Left ventricle myocardium inferior (tissue), 1 donor: Measurements from ENCODE around the gene ZNHIT1. TPM values are rescaled to one million over a fixed set of nuclear protein-coding genes. Genes with fewer than 3 reads are reported as not detected.
"Not testable (repeated sequence)": the region's sequence is repeated elsewhere in the genome, so short reads cannot be mapped to it uniquely, and the experiment has no call there.

Source experiments
- DNase-seq: peaks from one replicate; pipeline ENCODE4 v3.0.0-alpha.2; 2020
- H3K27ac ChIP-seq: fragments of 200-600 bp; replicated peaks from 2 replicates; pipeline ENCODE4 v1.8.0; 2021
- H3K27me3 ChIP-seq: fragments of 200-600 bp; 2 replicates; pipeline ENCODE4 v1.8.0; 2021; ENCODE audit warnings: low read depth
- H3K36me3 ChIP-seq: fragments of 200-600 bp; 2 replicates; pipeline ENCODE4 v1.8.0; 2021
- H3K4me1 ChIP-seq: fragments of 200-600 bp; 2 replicates; pipeline ENCODE4 v1.8.0; 2021
- H3K4me3 ChIP-seq: fragments of 200-600 bp; 2 replicates; pipeline ENCODE4 v1.8.0; 2021; ENCODE audit warnings: mild to moderate bottlenecking, moderate library complexity
- H3K9me3 ChIP-seq: fragments of 200-600 bp; replicated peaks from 2 replicates; pipeline ENCODE4 v1.8.0; 2021
- CTCF ChIP-seq: fragments of 200-600 bp; IDR thresholded peaks from 2 replicates; pipeline ENCODE4 v1.8.0; 2021; ENCODE audit warnings: antibody characterized with exemption, mild to moderate bottlenecking, borderline replicate concordance
- intact Hi-C: fragments of 100-400 bp; cut with micrococcal nuclease; formaldehyde crosslinking; loops from one replicate; pipeline ENCODE4 v1.11.0; 2022
- total RNA-seq: library from RNA; stranded (reverse); fragmentation: NEBNext Ultra II Directional; extraction: Animal tissue kit (Norgen Biotek cat#: 25700); gene quantifications from one replicate; pipeline ENCODE4 v1.2.1, GENCODE V29; 2021
- donor health status: DM: no; HTN: yes; CAD: no; lungs with severe emphysema.

The ZNHIT1 gene
- total RNA-seq, 1 donor from 2014 or later: 56.9 TPM

GRCh38 chr7:101255796-101256195 is 37.8 kb downstream of the ZNHIT1 start:
- Histone ChIP-seq H3K9me3 (no peaks in the 10 kb centered on the region), H3K27me3 (peaks cover 4% of the 10 kb centered on the region), H3K4me1 (peaks cover 17% of the 10 kb centered on the region), H3K27ac (no peak overlapping the region), H3K4me3 (no peak overlapping the region), H3K36me3 (no peaks in the 10 kb centered on the region)
- intact Hi-C loops: no loop called here
- DNase-seq: no peak
- no peak for TF ChIP-seq CTCF

- Histone ChIP-seq H3K27ac (no peak overlapping the region), H3K4me3 (no peak overlapping the region), H3K9me3 (no peaks in the 10 kb centered on the region), H3K27me3 (peaks cover 12% of the 10 kb centered on the region), H3K36me3 (no peaks in the 10 kb centered on the region), H3K4me1 (no peaks in the 10 kb centered on the region)
- DNase-seq: no peak
- no peak for TF ChIP-seq CTCF
- intact Hi-C loops: no loop called here
These were observed 40.3 kb downstream of the ZNHIT1 start for GRCh38 chr7:101258243-101258731.

GRCh38 chr7:101264102-101264706 is 46.2 kb downstream of the ZNHIT1 start:
- H3K9me3 ChIP-seq, H3K36me3 ChIP-seq, H3K4me3 ChIP-seq, H3K4me1 ChIP-seq, intact Hi-C loops, H3K27ac ChIP-seq: not testable (repeated sequence)
- DNase-seq: peak; percentile 29
- peaks cover 15% of the 10 kb centered on the region for H3K27me3 ChIP-seq

- TF ChIP-seq CTCF: no peak
- peaks cover 8% of the 10 kb centered on the region for H3K4me1 ChIP-seq
- peaks cover 20% of the 10 kb centered on the region for H3K27me3 ChIP-seq
- no peak for DNase-seq
- no peaks in the 10 kb centered on the region for H3K36me3 ChIP-seq
- H3K27ac ChIP-seq: no peak overlapping the region
- no peaks in the 10 kb centered on the region for H3K9me3 ChIP-seq
- no peak overlapping the region for H3K4me3 ChIP-seq
- intact Hi-C loops: no loop called here
These were observed 47.9 kb downstream of the ZNHIT1 start for GRCh38 chr7:101265622-101266516.

- intact Hi-C loops: no loop called here
- no peak for TF ChIP-seq CTCF
- Histone ChIP-seq H3K4me1 (no peaks in the 10 kb centered on the region), H3K36me3 (no peaks in the 10 kb centered on the region), H3K9me3 (no peaks in the 10 kb centered on the region), H3K27ac (no peak overlapping the region), H3K4me3 (no peak overlapping the region), H3K27me3 (peaks cover 25% of the 10 kb centered on the region)
- DNase-seq: no peak
These were observed 51.7 kb downstream of the ZNHIT1 start for GRCh38 chr7:101269664-101270063.

GRCh38 chr7:101271021-101271420 is 53.1 kb downstream of the ZNHIT1 start:
- H3K4me1 ChIP-seq: no peaks in the 10 kb centered on the region
- H3K36me3 ChIP-seq: no peaks in the 10 kb centered on the region
- TF ChIP-seq CTCF: no peak
- H3K27me3 ChIP-seq: peaks cover 37% of the 10 kb centered on the region
- DNase-seq: no peak
- H3K27ac ChIP-seq: no peak overlapping the region
- H3K9me3 ChIP-seq: no peaks in the 10 kb centered on the region
- no peak overlapping the region for H3K4me3 ChIP-seq
- intact Hi-C loops: no loop called here
